Neutrophil (primary cell): Measurements from ENCODE around the gene UHMK1.

ENCODE experiments used
- H3K27ac ChIP-seq: fragments of 200-600 bp; sonication (generic); 2 replicates; pipeline ENCODE4 v1.5.1; 2016; ENCODE audit warnings: mild to moderate bottlenecking, moderate library complexity
- H3K27me3 ChIP-seq: fragments of 200-600 bp; sonication (generic); 2 replicates; pipeline ENCODE4 v1.6.0; 2016; ENCODE audit warnings: mild to moderate bottlenecking
- H3K36me3 ChIP-seq: fragments of 200-600 bp; sonication (generic); 2 replicates; pipeline ENCODE4 v1.5.1; 2017
- H3K4me1 ChIP-seq, 2 experiments: fragments of 200-600 bp in 1 of 2; sonication (generic) in 1 of 2; 1 replicate in 1 of 2; 2 replicates in 1 of 2; pipeline versions ENCODE4 v1.5.1 to v1.6.1; 2013 to 2016; ENCODE audit warnings: low read depth in 1 of 2, low read length in 1 of 2, mild to moderate bottlenecking in 1 of 2, moderate library complexity in 1 of 2; ENCODE audit not compliant: control insufficient read depth in 1 of 2, insufficient read depth in 1 of 2
- H3K4me3 ChIP-seq, 2 experiments: fragments of 200-600 bp in 1 of 2; sonication (generic) in 1 of 2; 1 replicate in 1 of 2; 2 replicates in 1 of 2; pipeline ENCODE4 v1.5.1; 2013 to 2016; ENCODE audit warnings: low read depth in 1 of 2, low read length in 1 of 2, mild to moderate bottlenecking in 1 of 2, moderate library complexity in 1 of 2
- H3K9me3 ChIP-seq: fragments of 200-600 bp; sonication (generic); 2 replicates; pipeline ENCODE4 v1.5.1; 2016
- TF ChIP-seq, protein P1 (sequence below): fragments of 200-600 bp; sonication (generic); IDR thresholded peaks from 2 replicates; pipeline ENCODE4 v1.5.1; 2016; ENCODE audit warnings: antibody characterized with exemption

Gene UHMK1

DNA sequence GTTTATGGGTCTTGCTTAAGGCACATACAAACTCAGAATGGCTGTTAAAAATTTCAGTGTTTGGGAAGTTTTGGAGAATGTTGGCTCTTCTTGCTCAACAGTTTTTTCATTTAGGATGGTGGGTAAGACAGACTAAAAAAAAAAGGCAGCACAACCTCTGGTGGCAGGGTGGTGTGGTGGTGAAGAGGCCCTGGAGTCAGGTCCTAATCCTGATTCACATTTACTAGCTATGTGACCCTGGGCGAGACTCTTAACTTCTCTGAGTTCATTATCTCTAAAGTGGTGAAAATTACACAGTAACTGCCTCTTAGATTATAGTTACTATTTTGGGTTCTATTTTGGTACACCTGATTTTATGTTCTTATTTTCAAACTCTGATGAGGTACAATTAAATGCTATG is 75.5 kb downstream of the UHMK1 start:
- TF ChIP-seq, protein P1, sequence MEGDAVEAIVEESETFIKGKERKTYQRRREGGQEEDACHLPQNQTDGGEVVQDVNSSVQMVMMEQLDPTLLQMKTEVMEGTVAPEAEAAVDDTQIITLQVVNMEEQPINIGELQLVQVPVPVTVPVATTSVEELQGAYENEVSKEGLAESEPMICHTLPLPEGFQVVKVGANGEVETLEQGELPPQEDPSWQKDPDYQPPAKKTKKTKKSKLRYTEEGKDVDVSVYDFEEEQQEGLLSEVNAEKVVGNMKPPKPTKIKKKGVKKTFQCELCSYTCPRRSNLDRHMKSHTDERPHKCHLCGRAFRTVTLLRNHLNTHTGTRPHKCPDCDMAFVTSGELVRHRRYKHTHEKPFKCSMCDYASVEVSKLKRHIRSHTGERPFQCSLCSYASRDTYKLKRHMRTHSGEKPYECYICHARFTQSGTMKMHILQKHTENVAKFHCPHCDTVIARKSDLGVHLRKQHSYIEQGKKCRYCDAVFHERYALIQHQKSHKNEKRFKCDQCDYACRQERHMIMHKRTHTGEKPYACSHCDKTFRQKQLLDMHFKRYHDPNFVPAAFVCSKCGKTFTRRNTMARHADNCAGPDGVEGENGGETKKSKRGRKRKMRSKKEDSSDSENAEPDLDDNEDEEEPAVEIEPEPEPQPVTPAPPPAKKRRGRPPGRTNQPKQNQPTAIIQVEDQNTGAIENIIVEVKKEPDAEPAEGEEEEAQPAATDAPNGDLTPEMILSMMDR: no peak
- H3K27me3 ChIP-seq: no peaks in the 10 kb centered on the region
- H3K36me3 ChIP-seq: no peaks in the 10 kb centered on the region
- no peak overlapping the region for H3K4me3 ChIP-seq
- H3K27ac ChIP-seq: no peak overlapping the region
- H3K4me1 ChIP-seq: peaks cover 7 to 32% of the 10 kb centered on the region in 2 experiments
- H3K9me3 ChIP-seq: no peaks in the 10 kb centered on the region

DNA sequence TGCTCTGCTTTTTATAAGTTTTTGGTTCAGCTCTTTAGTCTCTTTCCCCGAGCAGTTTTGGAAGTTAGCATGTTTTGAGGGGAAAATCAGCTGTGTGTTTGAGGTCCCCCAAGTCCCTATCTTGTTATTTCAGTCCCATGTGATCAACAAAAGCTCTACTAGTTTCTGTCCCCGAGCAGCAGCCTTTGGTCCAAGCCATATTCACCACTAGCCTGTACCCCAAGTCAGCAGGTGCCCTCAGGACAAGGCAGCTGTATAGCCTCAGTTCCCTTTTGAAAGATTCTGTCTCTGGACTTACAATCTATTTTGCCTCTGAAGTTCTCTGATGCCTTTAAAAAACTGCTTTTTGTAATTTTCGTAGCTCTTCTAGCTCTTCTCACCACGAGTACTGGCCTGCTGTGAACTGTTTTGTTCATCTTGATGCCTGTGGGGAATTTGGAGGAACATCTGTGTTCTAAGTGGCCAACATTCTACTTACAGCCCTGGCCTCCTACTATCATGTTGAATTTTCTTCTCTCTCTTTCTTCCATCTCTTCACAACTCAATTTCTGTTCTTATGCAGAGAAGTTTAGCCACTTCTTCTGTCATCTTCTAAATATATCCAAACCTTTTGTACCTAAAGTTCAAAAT is 80.6 kb downstream of the UHMK1 start:
- TF ChIP-seq, protein P1: no peak
- no peak overlapping the region for H3K27ac ChIP-seq

GRCh38 chr1:162578936-162579335 is 81.3 kb downstream of the UHMK1 start:
- H3K27me3 ChIP-seq: no peaks in the 10 kb centered on the region
- no peak overlapping the region for H3K27ac ChIP-seq
- no peak overlapping the region for H3K4me3 ChIP-seq
- TF ChIP-seq, protein P1: no peak
- H3K4me1 ChIP-seq: no peaks in the 10 kb centered on the region
- no peaks in the 10 kb centered on the region for H3K9me3 ChIP-seq
- H3K36me3 ChIP-seq: peaks cover 11% of the 10 kb centered on the region

More for the DNA sequence above, 80.6 kb downstream of the UHMK1 start:
- Histone ChIP-seq H3K9me3 (no peaks in the 10 kb centered on the region), H3K4me3 (no peak overlapping the region), H3K4me1 (peaks cover 0 to 3% of the 10 kb centered on the region in 2 experiments), H3K27me3 (no peaks in the 10 kb centered on the region), H3K36me3 (peaks cover 11% of the 10 kb centered on the region)
